ENCODE measurements around the gene FSHB.
A peak's percentile ranks its signal among the peaks of the same experiment; 100 is the strongest.

DNA sequence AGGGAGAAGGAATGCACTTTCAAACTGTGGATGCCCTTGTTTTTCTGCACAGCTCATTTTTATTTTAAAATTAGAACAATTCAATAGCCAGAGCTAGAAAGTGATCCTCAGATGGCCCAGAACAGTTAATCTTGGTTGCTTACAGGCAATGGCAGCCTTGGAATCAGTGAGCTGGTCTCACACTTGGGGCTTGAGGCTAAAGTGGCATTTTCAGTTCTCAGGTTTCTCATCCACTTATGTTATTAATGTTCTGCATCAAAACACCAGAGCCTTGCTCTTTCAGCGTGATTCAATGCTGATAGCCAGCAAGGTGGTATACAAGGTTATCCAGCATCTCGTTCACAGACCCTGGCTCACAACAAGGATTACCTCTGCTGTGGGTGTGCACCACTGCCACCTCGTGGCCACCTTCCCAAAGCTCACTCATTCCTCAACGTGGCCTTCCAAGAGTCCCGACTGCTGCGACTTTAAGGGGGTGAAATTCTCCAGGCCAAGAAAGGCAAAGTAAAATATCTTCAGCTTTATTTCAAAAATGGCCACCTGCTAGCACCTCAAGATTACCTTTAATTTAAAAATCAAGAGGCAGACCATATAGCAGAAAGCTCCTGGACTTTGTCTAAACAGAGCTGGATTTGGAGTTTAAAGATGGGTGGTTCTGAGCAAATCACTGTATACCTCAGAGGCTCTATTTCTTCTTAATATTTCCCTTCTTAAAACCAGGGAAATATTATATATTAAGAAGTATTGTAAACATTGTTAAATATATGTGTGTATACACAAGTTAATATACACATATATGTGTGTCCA, 34.2 kb upstream of the FSHB start:
- TF ChIP-seq CTCF (IDR thresholded peaks at IDR 0.05) (peak in 1 of 2 donors; percentile 63), POLR2A (IDR thresholded peaks at IDR 0.05) (no peak), POLR2AphosphoS5 (IDR thresholded peaks at IDR 0.05) (no peak), EP300 (IDR thresholded peaks at IDR 0.05) (no peak)

All from suprapubic skin (tissue), 4 donors.